Cardiac fibroblast (primary cell): ENCODE data around the gene EDIL3.

Experiments used
- DNase-seq, 2 donors: peaks; one replicate each; pipeline versions ENCODE4 v3.0.0 to v3.0.0-alpha.2; 2010; ENCODE audit warnings: low read depth in 2 of 2
- H3K4me3 ChIP-seq, 2 donors: replicated peaks in 1 of 2; 1 replicate in 1 of 2; 2 replicates in 1 of 2; pipeline ENCODE4 v1.5.1; 2011; ENCODE audit warnings: low read depth in 2 of 2, low read length in 2 of 2, mild to moderate bottlenecking in 2 of 2, moderate library complexity in 1 of 2
- TF ChIP-seq, protein P1 (sequence below): IDR thresholded peaks from one replicate; pipeline ENCODE4 v1.5.1; 2011; ENCODE audit warnings: low read depth, mild to moderate bottlenecking, low read length, inconsistent platforms

Gene EDIL3

DNA sequence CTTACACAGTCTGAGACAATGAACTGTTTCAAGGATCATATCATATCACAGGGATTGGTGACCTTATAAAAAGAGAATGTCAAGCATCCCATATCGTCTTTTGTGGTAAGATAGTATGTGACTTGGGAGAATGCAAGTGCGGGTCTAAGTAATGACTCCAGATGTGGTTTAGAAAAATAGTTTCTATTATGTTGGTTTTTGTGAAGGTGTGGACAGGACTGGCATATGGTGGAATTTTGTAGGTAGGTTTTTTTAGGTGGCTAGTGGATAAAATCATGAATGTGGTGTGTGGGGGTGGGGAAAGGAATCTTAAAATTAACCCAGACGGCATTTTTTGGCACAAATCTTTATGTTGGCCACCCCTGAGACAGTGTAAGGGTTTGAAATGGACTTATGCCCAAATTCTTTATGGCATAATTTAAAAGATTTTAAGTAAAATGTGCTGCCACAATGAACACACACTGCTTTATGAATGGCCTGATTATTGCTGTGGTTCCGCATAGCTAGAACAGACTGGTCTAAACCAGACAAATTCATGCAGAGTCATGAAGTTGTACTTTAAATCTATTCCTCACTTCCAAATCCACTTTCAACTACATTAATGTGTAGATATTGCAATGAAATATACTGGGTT is 459.2 kb downstream of the EDIL3 start:
- TF ChIP-seq, protein P1, sequence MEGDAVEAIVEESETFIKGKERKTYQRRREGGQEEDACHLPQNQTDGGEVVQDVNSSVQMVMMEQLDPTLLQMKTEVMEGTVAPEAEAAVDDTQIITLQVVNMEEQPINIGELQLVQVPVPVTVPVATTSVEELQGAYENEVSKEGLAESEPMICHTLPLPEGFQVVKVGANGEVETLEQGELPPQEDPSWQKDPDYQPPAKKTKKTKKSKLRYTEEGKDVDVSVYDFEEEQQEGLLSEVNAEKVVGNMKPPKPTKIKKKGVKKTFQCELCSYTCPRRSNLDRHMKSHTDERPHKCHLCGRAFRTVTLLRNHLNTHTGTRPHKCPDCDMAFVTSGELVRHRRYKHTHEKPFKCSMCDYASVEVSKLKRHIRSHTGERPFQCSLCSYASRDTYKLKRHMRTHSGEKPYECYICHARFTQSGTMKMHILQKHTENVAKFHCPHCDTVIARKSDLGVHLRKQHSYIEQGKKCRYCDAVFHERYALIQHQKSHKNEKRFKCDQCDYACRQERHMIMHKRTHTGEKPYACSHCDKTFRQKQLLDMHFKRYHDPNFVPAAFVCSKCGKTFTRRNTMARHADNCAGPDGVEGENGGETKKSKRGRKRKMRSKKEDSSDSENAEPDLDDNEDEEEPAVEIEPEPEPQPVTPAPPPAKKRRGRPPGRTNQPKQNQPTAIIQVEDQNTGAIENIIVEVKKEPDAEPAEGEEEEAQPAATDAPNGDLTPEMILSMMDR = no peak
- H3K4me3 ChIP-seq = no peak overlapping the region

DNA sequence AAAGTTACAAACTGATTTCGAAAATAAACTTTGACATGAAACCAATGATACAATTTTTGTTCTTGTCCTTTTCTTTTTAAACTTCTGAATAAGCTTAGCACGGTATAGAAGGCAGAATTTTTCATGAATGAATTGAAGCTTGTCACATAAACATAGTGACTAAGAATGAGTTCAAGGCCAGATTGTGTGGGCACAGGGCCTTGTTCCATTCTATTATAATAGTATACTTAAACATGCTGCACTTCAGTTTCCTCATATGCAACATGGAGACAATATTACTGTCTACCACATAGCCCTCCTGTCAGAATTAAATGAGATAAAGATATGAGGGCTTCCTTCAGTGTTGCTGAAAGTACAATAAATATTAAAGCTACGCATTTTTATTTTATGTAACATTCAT is 459.8 kb downstream of the EDIL3 start:
- TF ChIP-seq, protein P1 = no peak
- no peak overlapping the region for H3K4me3 ChIP-seq
- peak in 1 of 2 donors; percentile 67 for DNase-seq

More for the DNA sequence above, 459.2 kb downstream of the EDIL3 start:
- DNase-seq = peak; percentile 82 to 84

DNA sequence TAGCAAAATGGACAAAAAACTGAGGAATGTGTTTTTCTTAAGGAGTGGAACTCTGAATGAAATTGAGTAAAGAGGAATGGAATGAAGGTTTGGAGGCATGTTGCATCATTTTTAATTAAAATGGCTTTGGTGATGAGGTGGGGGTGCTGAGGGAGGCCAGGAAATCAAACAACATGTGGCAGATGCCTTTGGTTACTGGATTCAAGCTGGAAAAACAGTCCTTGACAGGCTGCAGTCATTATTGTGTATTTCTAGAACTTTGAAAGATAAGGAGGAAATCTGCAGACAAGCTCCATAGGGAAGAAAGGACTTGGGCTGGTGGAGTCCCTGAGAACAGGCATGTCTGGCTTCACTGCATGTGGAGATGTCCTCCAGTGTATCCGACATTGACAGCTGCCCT is 460.5 kb downstream of the EDIL3 start:
- DNase-seq = peak; percentile 49 to 67
- TF ChIP-seq, protein P1 = no peak
- H3K4me3 ChIP-seq = no peak overlapping the region

DNA sequence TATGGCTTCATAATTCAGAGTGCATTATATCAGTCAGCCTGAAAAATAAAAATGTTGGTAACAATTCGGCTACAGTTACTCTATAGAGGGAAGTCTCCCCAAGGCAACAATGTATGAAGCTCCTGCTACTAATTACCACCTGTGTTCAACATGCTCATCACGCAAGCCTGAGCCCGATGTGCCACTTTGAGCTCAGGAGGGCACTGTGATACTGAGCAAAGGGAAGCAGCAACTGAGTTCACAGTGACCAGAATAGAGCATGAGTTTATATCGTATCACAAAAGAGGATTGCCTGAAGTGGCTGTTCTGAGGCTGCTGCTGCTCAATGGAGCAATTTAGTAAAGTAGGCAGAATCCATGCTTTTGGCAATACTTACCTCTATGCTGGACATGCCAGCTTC is 462.0 kb downstream of the EDIL3 start:
- TF ChIP-seq, protein P1 = no peak
- H3K4me3 ChIP-seq = no peak overlapping the region
- DNase-seq = no peak

DNA sequence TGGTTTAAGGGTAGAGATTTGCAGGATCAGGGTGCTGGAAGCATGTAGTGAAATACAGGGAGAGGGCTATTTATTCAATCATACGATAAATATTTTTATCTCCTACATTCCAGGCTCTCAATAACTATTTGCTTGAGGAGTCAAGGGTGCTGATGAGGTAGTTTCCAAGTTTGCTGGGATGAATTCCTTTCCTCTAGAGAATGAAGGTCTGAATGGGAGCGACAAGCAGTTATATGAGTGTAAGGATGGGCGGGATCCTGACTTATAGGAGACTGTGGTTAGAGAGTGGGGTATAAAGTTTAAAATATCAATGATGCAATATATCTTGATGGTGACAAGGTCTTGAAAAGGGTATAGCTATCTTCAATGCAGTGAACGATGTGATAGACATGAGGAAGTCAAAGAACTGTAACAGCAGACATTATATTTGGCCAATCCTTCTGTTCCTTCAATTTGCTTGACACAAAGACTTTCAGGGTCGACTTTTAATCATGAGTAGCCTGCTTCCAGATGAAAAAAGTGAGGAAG is 462.9 kb downstream of the EDIL3 start:
- H3K4me3 ChIP-seq = no peak overlapping the region
- TF ChIP-seq, protein P1 = no peak
- no peak for DNase-seq

DNA sequence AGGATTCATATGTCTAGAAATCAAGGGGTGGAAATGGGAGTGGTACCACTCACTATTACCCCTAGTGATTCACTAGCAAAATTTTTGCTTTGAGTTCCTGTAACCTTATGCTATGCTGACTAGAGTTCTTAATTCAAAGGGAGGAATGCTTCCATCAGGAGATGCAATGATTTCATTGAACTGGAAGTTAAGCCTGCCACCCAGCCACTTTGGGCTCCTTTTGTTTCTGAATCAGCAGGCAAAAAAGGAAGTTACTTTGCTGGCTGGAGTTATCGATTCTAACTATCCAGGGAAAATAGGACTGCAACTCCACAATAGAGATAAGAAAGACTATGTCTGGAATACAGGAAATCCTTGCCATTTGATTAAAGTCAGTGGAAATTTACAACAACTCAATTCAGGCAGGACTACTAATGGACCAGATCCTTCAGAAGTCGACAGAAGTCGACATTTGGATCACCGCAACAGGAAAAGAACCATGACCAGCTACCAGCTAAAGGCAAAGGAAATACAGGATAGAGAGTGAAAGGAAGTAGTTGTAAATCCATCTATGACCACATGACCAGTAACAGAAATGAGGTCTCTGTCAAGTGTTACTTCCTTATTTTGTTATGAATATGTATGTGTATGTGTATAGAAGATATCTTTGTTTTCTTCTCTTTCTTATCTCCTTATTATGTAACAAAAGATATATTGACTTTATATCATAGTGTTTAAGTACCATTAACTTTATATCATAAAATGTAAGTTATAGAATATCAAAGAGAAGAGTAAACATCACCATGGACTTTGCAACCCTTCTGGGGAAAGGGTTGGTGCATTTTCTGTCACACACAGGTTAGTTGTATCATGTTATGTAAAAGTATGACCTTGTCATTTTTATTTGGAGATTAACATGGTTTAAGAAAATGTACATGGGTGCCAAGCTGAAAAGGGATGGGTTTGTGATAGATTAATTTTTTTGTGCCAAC is 465.3 kb downstream of the EDIL3 start:
- DNase-seq = peak; percentile 26 to 68
- no peak overlapping the region for H3K4me3 ChIP-seq
- TF ChIP-seq, protein P1 = no peak
